Activated T-cell treated with anti-CD3 and anti-CD28 coated beads for 4 hours (primary cell): ENCODE results near the gene TMEM245.
"Not testable (repeated sequence)": the region's sequence is repeated elsewhere in the genome, so short reads cannot be mapped to it uniquely, and the experiment has no call there.

ENCODE experiments used
- DNase-seq: peaks from one replicate; pipeline ENCODE4 v3.0.0-alpha.2; 2020

TMEM245 gene

GRCh38 chr9:109060191-109060590 is 59.6 kb downstream of the TMEM245 start:
- no peak for DNase-seq

GRCh38 chr9:109053121-109053520 is 66.6 kb downstream of the TMEM245 start:
- DNase-seq = not testable (repeated sequence)

GRCh38 chr9:109052416-109052815 is 67.3 kb downstream of the TMEM245 start:
- no peak for DNase-seq

GRCh38 chr9:109051733-109052132 is 68.0 kb downstream of the TMEM245 start:
- no peak for DNase-seq

GRCh38 chr9:109050444-109050843 is 69.3 kb downstream of the TMEM245 start:
- DNase-seq = no peak

GRCh38 chr9:109048822-109049221 is 70.9 kb downstream of the TMEM245 start:
- no peak for DNase-seq

GRCh38 chr9:109047259-109047658 is 72.5 kb downstream of the TMEM245 start:
- no peak for DNase-seq

- DNase-seq = no peak
These were observed 73.4 kb downstream of the TMEM245 start for GRCh38 chr9:109046346-109046745.

GRCh38 chr9:109043578-109043977 is 76.2 kb downstream of the TMEM245 start:
- no peak for DNase-seq

GRCh38 chr9:109040571-109040970 is 79.2 kb downstream of the TMEM245 start:
- no peak for DNase-seq

GRCh38 chr9:109039539-109039938 is 80.2 kb downstream of the TMEM245 start:
- DNase-seq = no peak

GRCh38 chr9:109037946-109038715 is 81.6 kb downstream of the TMEM245 start:
- no peak for DNase-seq

- no peak for DNase-seq
These were observed 82.7 kb downstream of the TMEM245 start for GRCh38 chr9:109036744-109037680.

GRCh38 chr9:109035684-109036423 is 83.9 kb downstream of the TMEM245 start:
- no peak for DNase-seq

GRCh38 chr9:109033941-109034700 is 85.6 kb downstream of the TMEM245 start:
- no peak for DNase-seq

GRCh38 chr9:109031241-109031640 is 88.5 kb downstream of the TMEM245 start:
- DNase-seq = no peak

GRCh38 chr9:109030426-109030825 is 89.3 kb downstream of the TMEM245 start:
- DNase-seq = no peak

GRCh38 chr9:109028457-109028856 is 91.3 kb downstream of the TMEM245 start:
- no peak for DNase-seq

- DNase-seq = no peak
These were observed 92.6 kb downstream of the TMEM245 start for GRCh38 chr9:109027176-109027575.

- no peak for DNase-seq
These were observed 93.4 kb downstream of the TMEM245 start for GRCh38 chr9:109026306-109026705.

- no peak for DNase-seq
These were observed 96.9 kb downstream of the TMEM245 start for GRCh38 chr9:109022873-109023272.
